CD4-positive, alpha-beta T cell treated with Interleukin-6 for 4 hours (primary cell): ENCODE results near the gene WDPCP.
"Not testable (repeated sequence)": the region's sequence is repeated elsewhere in the genome, so short reads cannot be mapped to it uniquely, and the experiment has no call there.

Experiments
- DNase-seq: peaks from one replicate; pipeline ENCODE4 v3.0.0-alpha.2; 2020; ENCODE audit warnings: mixed read lengths

The WDPCP gene

GRCh38 chr2:63093502-63093901, 494.8 kb downstream of the WDPCP start:
- no peak for DNase-seq

DNA sequence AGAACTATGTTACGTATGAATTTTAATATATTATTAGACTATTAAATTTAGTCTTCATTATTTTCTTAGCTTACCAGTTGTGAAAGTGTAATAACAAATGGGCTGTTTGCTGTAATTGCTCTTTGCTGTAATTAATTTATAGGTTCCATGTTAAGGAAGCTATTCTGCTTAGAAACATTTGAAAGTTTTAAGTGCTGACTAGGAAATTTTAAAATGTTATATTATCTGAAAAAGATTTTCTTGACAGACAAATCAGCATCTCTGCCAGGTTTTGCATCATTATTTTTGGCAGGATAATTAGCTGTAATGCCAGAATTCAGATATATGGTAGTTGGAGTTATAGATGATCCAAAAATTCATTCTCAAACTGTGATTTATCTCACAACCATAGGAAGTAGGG, 495.4 kb downstream of the WDPCP start:
- DNase-seq, result no peak

- DNase-seq, result no peak
Measured at GRCh38 chr2:63092401-63092800, 495.9 kb downstream of the WDPCP start.

DNA sequence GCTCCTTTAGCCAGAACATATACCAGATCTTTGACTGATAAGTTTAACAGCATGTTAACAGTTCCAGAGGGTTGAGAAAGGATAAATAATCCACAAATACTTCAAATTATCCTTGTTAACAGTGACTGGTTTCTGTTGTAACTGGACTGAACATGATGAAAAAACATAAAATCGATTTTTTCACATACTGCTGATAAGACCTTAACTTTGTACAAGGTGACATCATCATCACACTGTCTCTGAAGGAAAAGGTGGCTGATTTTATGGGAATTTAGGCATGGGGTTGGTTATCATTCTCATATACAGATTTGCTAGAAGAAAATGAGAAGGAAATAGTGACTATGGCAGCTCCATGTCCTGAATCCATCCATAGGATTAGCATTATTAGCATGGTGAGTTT, 501.6 kb downstream of the WDPCP start:
- no peak for DNase-seq

DNA sequence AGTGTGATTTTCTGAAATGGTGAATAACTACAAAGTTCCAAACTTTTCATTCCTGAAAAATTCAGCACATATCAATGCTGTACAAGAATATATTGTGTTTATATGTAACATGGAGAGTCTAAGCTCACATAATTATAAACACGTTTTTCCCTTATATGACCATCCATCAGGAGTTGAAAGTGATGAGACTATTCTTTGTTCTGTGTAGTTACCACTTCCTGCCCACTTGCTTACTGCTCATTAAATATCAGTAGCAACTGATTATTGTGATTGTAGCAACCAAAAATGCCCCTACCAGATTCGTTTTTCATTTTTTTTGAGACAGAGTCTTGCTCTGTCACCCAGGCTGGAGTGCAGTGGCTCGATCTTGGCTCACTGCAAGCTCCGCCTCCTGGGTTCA, 506.9 kb downstream of the WDPCP start:
- no peak for DNase-seq

DNA sequence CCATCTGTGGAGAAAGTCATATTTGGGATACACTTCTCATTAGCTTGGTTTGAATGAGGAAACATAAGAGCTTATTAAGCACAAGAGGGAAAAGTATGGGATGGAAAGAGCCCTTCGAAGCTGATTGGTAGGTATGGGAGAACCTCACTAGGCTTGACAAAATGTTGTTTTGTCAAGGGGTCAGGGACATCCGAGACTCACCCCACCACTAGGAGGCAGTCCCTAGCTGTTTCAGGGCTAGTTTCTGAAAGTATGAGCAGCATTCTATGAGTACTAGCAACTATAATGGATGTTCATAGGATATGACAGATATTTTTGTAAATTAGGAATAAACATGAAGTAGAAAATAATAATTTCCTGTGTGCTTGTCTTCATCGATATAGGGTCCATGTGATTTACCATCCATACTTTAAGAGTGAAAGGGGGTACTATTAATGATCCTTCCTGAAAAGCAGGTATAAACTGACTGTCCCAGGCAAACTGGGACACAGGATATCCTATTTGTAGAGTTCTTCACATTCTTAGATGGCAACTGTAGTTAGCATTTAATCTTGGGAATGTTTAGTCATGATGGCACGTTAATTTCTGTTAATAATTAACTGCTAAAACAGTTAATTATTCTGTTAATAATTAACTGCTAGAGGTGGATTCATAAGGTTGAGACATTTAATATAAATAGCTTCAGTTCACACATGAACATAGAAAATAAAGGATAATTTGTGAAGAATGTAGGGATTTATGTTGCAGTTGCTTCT, 509.2 kb downstream of the WDPCP start:
- DNase-seq, result no peak

- DNase-seq, result not testable (repeated sequence)
Measured at GRCh38 chr2:63074399-63074798, 513.9 kb downstream of the WDPCP start.

- no peak for DNase-seq
Measured at GRCh38 chr2:63073994-63074393, 514.3 kb downstream of the WDPCP start.

- no peak for DNase-seq
Measured at GRCh38 chr2:63071664-63072063, 516.6 kb downstream of the WDPCP start.
